Effector CD8-positive, alpha-beta T cell (primary cell): Measurements from ENCODE around the gene RNF186.
"Not testable (repeated sequence)": the region's sequence is repeated elsewhere in the genome, so short reads cannot be mapped to it uniquely, and the experiment has no call there.

Experiments
- DNase-seq: peaks from one replicate; lab custom pipeline; 2025; lab: John Stamatoyannopoulos, UW
- total RNA-seq, 4 experiments: gene quantifications; one replicate each; lab custom pipeline; 2026; lab: John Stamatoyannopoulos, UW

RNF186 gene
- total RNA-seq: 0 reads per million in 4 experiments

- DNase-seq: no peak
These were observed at the start of gene RNF186 for GRCh38 chr1:19814681-19815503. Gene RNF186, minus strand, starts transcription at chr1:19815283. Its CDS starts 182 bp downstream, at chr1:19815101.

GRCh38 chr1:19864570-19865160 is 49.6 kb upstream of the RNF186 start:
- DNase-seq: no peak

GRCh38 chr1:19862944-19863343 is 47.9 kb upstream of the RNF186 start:
- no peak for DNase-seq

GRCh38 chr1:19861842-19862530 is 46.9 kb upstream of the RNF186 start:
- DNase-seq: no peak

- no peak for DNase-seq
These were observed 46.0 kb upstream of the RNF186 start for GRCh38 chr1:19861034-19861433.

- no peak for DNase-seq
These were observed 45.3 kb upstream of the RNF186 start for GRCh38 chr1:19860418-19860817.

- DNase-seq: no peak
These were observed 44.8 kb upstream of the RNF186 start for GRCh38 chr1:19859876-19860275.

- DNase-seq: no peak
These were observed 43.8 kb upstream of the RNF186 start for GRCh38 chr1:19858893-19859292.

GRCh38 chr1:19854866-19855265 is 39.8 kb upstream of the RNF186 start:
- no peak for DNase-seq

GRCh38 chr1:19852036-19852435 is 37.0 kb upstream of the RNF186 start:
- no peak for DNase-seq

GRCh38 chr1:19850214-19850613 is 35.1 kb upstream of the RNF186 start:
- no peak for DNase-seq

- DNase-seq: not testable (repeated sequence)
These were observed 34.2 kb upstream of the RNF186 start for GRCh38 chr1:19849307-19849706.

GRCh38 chr1:19847334-19847733 is 32.3 kb upstream of the RNF186 start:
- not testable (repeated sequence) for DNase-seq

GRCh38 chr1:19846338-19846737 is 31.3 kb upstream of the RNF186 start:
- no peak for DNase-seq

GRCh38 chr1:19845555-19845954 is 30.5 kb upstream of the RNF186 start:
- no peak for DNase-seq

GRCh38 chr1:19844731-19845495 is 29.8 kb upstream of the RNF186 start:
- no peak for DNase-seq

GRCh38 chr1:19840228-19840627 is 25.1 kb upstream of the RNF186 start:
- DNase-seq: no peak

GRCh38 chr1:19837866-19838265 is 22.8 kb upstream of the RNF186 start:
- no peak for DNase-seq

- DNase-seq: no peak
These were observed 20.5 kb upstream of the RNF186 start for GRCh38 chr1:19835578-19835977.

GRCh38 chr1:19831441-19831840 is 16.4 kb upstream of the RNF186 start:
- no peak for DNase-seq

- no peak for DNase-seq
These were observed 13.5 kb upstream of the RNF186 start for GRCh38 chr1:19828546-19828945.

- no peak for DNase-seq
These were observed 10.2 kb upstream of the RNF186 start for GRCh38 chr1:19825298-19825697.
